GM23338 (cell line): ENCODE measurements around the gene DST. TPM values are rescaled to one million over a fixed set of nuclear protein-coding genes. Genes with fewer than 3 reads are reported as not detected.

Experiments used
- ATAC-seq: fragments of 200-7000 bp; cut with Tn5 transposase; 3 replicates; pipeline ENCODE4 v1.9.1; 2020
- DNase-seq: peaks from one replicate; pipeline ENCODE4 v3.0.0-alpha.2; 2015; ENCODE audit warnings: low spot score
- H2AFZ ChIP-seq: fragments of 200-600 bp; sonication (generic); 2 replicates; pipeline ENCODE4 v1.8.0; 2016; ENCODE audit warnings: antibody characterized with exemption, mild to moderate bottlenecking, moderate library complexity
- H3F3A ChIP-seq: fragments of 200-600 bp; sonication (generic); replicated peaks from 2 replicates; pipeline ENCODE4 v1.8.0; 2017; ENCODE audit warnings: antibody characterized with exemption, mixed run types, low read depth
- H3K27ac ChIP-seq: fragments of 200-600 bp; sonication (generic); 2 replicates; pipeline ENCODE4 v1.6.1; 2016; ENCODE audit warnings: low read depth
- H3K27me3 ChIP-seq: fragments of 200-600 bp; sonication (generic); 2 replicates; pipeline ENCODE4 v1.8.0; 2016; ENCODE audit warnings: mild to moderate bottlenecking, mixed run types, moderate library complexity; ENCODE audit not compliant: insufficient read depth
- H3K36me3 ChIP-seq: fragments of 200-600 bp; sonication (generic); 2 replicates; pipeline ENCODE4 v1.8.0; 2016; ENCODE audit warnings: mild to moderate bottlenecking; ENCODE audit not compliant: insufficient read depth
- H3K4me1 ChIP-seq: fragments of 200-600 bp; sonication (generic); 2 replicates; pipeline ENCODE4 v1.8.0; 2016; ENCODE audit warnings: mild to moderate bottlenecking, moderate library complexity; ENCODE audit not compliant: insufficient read depth
- H3K4me2 ChIP-seq: fragments of 200-600 bp; sonication (generic); 2 replicates; pipeline ENCODE4 v1.7.1; 2017; ENCODE audit warnings: mixed run types
- H3K4me3 ChIP-seq: fragments of 200-600 bp; sonication (generic); 2 replicates; pipeline ENCODE4 v1.6.1; 2016; ENCODE audit warnings: mixed run types
- H3K79me2 ChIP-seq: fragments of 200-600 bp; sonication (generic); replicated peaks from 2 replicates; pipeline ENCODE4 v1.8.0; 2017; ENCODE audit warnings: mild to moderate bottlenecking; ENCODE audit not compliant: insufficient read depth
- H3K9me2 ChIP-seq: fragments of 200-600 bp; sonication (generic); 2 replicates; pipeline ENCODE4 v1.8.0; 2017; ENCODE audit not compliant: insufficient read depth
- H4K20me1 ChIP-seq: fragments of 200-600 bp; sonication (generic); replicated peaks from 2 replicates; pipeline ENCODE4 v1.8.0; 2017; ENCODE audit warnings: mild to moderate bottlenecking; ENCODE audit not compliant: insufficient read depth
- H3K27ac Mint-ChIP-seq: 2 replicates; pipeline ENCODE4 v1.8.0; 2020; ENCODE audit warnings: inconsistent platforms, mild to moderate bottlenecking, moderate library complexity, mixed read lengths
- H3K27me3 Mint-ChIP-seq: 3 replicates; pipeline ENCODE4 v1.8.0; 2022; ENCODE audit warnings: low read depth, mild to moderate bottlenecking, moderate library complexity, mixed read lengths, inconsistent platforms; ENCODE audit not compliant: insufficient read depth, poor library complexity
- H3K36me3 Mint-ChIP-seq: 3 replicates; pipeline ENCODE4 v1.8.0; 2021; ENCODE audit warnings: low read depth, mild to moderate bottlenecking, inconsistent platforms, moderate library complexity, mixed read lengths
- H3K4me1 Mint-ChIP-seq: 3 replicates; pipeline ENCODE4 v1.8.0; 2020; ENCODE audit warnings: mild to moderate bottlenecking, inconsistent platforms, mixed read lengths
- H3K4me3 Mint-ChIP-seq: 3 replicates; pipeline ENCODE4 v1.8.0; 2021; ENCODE audit warnings: moderate library complexity, mild to moderate bottlenecking, inconsistent platforms, mixed read lengths
- H3K9me3 Mint-ChIP-seq: 3 replicates; pipeline ENCODE4 v1.8.0; 2020; ENCODE audit warnings: moderate library complexity, mild to moderate bottlenecking, inconsistent platforms, mixed read lengths
- CREB1 ChIP-seq: fragments of 250-450 bp; sonication (Bioruptor Pico); IDR thresholded peaks from 2 replicates; pipeline ENCODE4 v1.5.0; 2020; ENCODE audit warnings: low read depth, mild to moderate bottlenecking, moderate library complexity
- EZH2 ChIP-seq: fragments of 200-600 bp; sonication (generic); IDR thresholded peaks from one replicate; pipeline ENCODE4 v1.8.0; 2017; ENCODE audit warnings: antibody characterized with exemption, mild to moderate bottlenecking, low read depth; ENCODE audit not compliant: unreplicated experiment
- EZH2phosphoT487 ChIP-seq: fragments of 200-600 bp; sonication (generic); IDR thresholded peaks from one replicate; pipeline ENCODE4 v1.8.1; 2018; ENCODE audit warnings: antibody characterized with exemption; ENCODE audit not compliant: unreplicated experiment
- JUNB ChIP-seq: IDR thresholded peaks from one replicate; pipeline ENCODE4 v1.6.1; 2016; ENCODE audit warnings: antibody characterized with exemption; ENCODE audit not compliant: unreplicated experiment
- STAT1 ChIP-seq: IDR thresholded peaks from one replicate; pipeline ENCODE4 v1.6.1; 2016; ENCODE audit warnings: antibody characterized with exemption; ENCODE audit not compliant: unreplicated experiment
- ZNF114 ChIP-seq: fragments of 250-450 bp; sonication (Bioruptor Pico); IDR thresholded peaks from 2 replicates; pipeline ENCODE4 v1.5.0; 2020; ENCODE audit warnings: mild to moderate bottlenecking, moderate library complexity
- ZNF331 ChIP-seq: fragments of 250-450 bp; sonication (Bioruptor Pico); IDR thresholded peaks from 2 replicates; pipeline ENCODE4 v1.5.0; 2020; ENCODE audit warnings: low read depth, mild to moderate bottlenecking, moderate library complexity
- polyA plus RNA-seq: library from polyadenylated mRNA; unstranded; fragments of >200 nt; fragmentation: Nextera tagmentation; extraction: Ambion mirVana; gene quantifications from 2 replicates; pipeline ENCODE4 v1.2.1, GENCODE V29; 2016
- total RNA-seq: library from RNA; depleted of rRNA; stranded (reverse); fragments of >200 nt; shearing (Covaris generic); gene quantifications from 2 replicates; pipeline ENCODE4 v1.2.3, GENCODE V29; 2014
- TF ChIP-seq, protein P1 (sequence below): fragments of 250-450 bp; sonication (Bioruptor Pico); IDR thresholded peaks from 2 replicates; pipeline ENCODE4 v1.5.0; 2020; ENCODE audit warnings: mild to moderate bottlenecking, moderate library complexity
- TF ChIP-seq, protein P2 (sequence below): IDR thresholded peaks from one replicate; pipeline ENCODE4 v1.6.1; 2018; ENCODE audit warnings: antibody characterized with exemption; ENCODE audit not compliant: unreplicated experiment
- TF ChIP-seq, protein P3 (sequence below): IDR thresholded peaks from 2 replicates; pipeline ENCODE4 v1.6.1; 2016; ENCODE audit warnings: antibody characterized with exemption
- TF ChIP-seq, protein P4 (sequence below), 2 experiments: fragments of 200-600 bp in 1 of 2; sonication (generic) in 1 of 2; conservative IDR thresholded peaks; 2 replicates each; pipeline versions ENCODE4 v1.5.1 to v1.6.1; 2016 to 2017; ENCODE audit warnings: antibody characterized with exemption in 2 of 2, low read depth in 2 of 2, mild to moderate bottlenecking in 2 of 2, moderate library complexity in 1 of 2

DST gene
- total and polyA plus RNA-seq, 2 experiments from 2014 or later = 88.7 to 188 TPM

DNA sequence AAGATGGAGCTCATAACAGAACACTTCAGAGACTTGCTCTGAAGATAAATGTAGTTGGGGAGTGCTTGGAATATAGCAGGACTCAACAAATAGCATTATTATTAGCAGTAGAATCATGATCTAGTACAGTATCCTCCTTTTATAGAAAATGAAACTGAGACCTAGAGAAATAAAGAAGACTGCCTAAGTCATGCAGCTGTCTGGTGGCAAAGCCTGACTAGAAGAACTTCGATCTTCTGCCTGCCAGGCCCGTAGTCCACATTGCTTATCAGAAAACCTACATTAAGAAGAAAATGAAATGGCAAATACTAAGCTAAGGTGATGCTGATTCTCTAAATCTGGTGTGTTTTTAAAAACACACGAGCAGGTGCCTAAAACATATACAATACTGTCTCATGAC, 46.4 kb upstream of the DST start (continued):
- TF ChIP-seq, protein P1, sequence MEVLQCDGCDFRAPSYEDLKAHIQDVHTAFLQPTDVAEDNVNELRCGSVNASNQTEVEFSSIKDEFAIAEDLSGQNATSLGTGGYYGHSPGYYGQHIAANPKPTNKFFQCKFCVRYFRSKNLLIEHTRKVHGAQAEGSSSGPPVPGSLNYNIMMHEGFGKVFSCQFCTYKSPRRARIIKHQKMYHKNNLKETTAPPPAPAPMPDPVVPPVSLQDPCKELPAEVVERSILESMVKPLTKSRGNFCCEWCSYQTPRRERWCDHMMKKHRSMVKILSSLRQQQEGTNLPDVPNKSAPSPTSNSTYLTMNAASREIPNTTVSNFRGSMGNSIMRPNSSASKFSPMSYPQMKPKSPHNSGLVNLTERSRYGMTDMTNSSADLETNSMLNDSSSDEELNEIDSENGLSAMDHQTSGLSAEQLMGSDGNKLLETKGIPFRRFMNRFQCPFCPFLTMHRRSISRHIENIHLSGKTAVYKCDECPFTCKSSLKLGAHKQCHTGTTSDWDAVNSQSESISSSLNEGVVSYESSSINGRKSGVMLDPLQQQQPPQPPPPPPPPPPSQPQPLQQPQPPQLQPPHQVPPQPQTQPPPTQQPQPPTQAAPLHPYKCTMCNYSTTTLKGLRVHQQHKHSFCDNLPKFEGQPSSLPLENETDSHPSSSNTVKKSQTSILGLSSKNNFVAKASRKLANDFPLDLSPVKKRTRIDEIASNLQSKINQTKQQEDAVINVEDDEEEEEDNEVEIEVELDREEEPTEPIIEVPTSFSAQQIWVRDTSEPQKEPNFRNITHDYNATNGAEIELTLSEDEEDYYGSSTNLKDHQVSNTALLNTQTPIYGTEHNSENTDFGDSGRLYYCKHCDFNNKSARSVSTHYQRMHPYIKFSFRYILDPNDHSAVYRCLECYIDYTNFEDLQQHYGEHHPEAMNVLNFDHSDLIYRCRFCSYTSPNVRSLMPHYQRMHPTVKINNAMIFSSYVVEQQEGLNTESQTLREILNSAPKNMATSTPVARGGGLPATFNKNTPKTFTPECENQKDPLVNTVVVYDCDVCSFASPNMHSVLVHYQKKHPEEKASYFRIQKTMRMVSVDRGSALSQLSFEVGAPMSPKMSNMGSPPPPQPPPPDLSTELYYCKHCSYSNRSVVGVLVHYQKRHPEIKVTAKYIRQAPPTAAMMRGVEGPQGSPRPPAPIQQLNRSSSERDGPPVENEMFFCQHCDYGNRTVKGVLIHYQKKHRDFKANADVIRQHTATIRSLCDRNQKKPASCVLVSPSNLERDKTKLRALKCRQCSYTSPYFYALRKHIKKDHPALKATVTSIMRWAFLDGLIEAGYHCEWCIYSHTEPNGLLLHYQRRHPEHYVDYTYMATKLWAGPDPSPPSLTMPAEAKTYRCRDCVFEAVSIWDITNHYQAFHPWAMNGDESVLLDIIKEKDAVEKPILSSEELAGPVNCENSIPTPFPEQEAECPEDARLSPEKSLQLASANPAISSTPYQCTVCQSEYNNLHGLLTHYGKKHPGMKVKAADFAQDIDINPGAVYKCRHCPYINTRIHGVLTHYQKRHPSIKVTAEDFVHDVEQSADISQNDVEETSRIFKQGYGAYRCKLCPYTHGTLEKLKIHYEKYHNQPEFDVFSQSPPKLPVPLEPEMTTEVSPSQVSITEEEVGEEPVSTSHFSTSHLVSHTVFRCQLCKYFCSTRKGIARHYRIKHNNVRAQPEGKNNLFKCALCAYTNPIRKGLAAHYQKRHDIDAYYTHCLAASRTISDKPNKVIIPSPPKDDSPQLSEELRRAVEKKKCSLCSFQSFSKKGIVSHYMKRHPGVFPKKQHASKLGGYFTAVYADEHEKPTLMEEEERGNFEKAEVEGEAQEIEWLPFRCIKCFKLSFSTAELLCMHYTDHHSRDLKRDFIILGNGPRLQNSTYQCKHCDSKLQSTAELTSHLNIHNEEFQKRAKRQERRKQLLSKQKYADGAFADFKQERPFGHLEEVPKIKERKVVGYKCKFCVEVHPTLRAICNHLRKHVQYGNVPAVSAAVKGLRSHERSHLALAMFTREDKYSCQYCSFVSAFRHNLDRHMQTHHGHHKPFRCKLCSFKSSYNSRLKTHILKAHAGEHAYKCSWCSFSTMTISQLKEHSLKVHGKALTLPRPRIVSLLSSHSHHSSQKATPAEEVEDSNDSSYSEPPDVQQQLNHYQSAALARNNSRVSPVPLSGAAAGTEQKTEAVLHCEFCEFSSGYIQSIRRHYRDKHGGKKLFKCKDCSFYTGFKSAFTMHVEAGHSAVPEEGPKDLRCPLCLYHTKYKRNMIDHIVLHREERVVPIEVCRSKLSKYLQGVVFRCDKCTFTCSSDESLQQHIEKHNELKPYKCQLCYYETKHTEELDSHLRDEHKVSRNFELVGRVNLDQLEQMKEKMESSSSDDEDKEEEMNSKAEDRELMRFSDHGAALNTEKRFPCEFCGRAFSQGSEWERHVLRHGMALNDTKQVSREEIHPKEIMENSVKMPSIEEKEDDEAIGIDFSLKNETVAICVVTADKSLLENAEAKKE = no peak
- no peak for TF ChIP-seq JUNB

DNA sequence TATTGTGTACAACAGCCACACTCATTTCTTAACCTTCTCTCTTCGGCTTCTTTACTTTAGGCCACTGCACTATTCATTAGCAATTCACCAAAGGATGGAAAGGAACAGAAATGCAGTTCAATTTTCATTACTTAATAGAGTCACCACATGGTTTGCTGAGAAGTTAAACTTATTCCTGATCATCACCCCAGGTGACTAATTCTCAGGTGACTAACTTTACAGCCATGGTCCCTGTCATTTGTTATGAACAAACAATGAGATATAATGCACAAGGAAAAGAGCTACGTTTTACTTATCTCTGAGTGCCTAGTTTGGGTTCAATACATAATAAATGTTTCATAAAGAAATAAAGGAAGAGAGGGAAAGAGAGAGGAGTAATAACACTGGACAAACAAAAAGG, 45.8 kb upstream of the DST start:
- H3K4me2 ChIP-seq = no peak overlapping the region
- H3K27ac Mint-ChIP-seq = no peak overlapping the region
- no peaks in the 10 kb centered on the region for H3K36me3 Mint-ChIP-seq
- H3K4me1 ChIP-seq = peaks cover 24% of the 10 kb centered on the region; the same call in 1 of the 2 replicates
- ATAC-seq (no peak), DNase-seq (no peak)
- no peaks in the 10 kb centered on the region for H3K27me3 ChIP-seq
- H3K79me2 ChIP-seq = peaks cover 32% of the 10 kb centered on the region
- H3F3A ChIP-seq = no peaks in the 10 kb centered on the region
- H3K9me2 ChIP-seq = no peaks in the 10 kb centered on the region
- H4K20me1 ChIP-seq = 0 out of 2 replicates have a peak, but pooled peaks cover 3% of the 10 kb centered on the region
- no peak overlapping the region for H3K4me3 Mint-ChIP-seq
- H3K4me1 Mint-ChIP-seq = peaks cover 47% of the 10 kb centered on the region
- no peak overlapping the region for H2AFZ ChIP-seq
- no peaks in the 10 kb centered on the region for H3K27me3 Mint-ChIP-seq
- H3K9me3 Mint-ChIP-seq = no peaks in the 10 kb centered on the region
- H3K4me3 ChIP-seq = no peak overlapping the region
- no peak overlapping the region for H3K27ac ChIP-seq
- H3K36me3 ChIP-seq = no peaks in the 10 kb centered on the region; the same call in 1 of the 2 replicates
- TF ChIP-seq EZH2 = no peak
- TF ChIP-seq ZNF114 (CRISPR knock-in tag) = no peak
- TF ChIP-seq, protein P2, sequence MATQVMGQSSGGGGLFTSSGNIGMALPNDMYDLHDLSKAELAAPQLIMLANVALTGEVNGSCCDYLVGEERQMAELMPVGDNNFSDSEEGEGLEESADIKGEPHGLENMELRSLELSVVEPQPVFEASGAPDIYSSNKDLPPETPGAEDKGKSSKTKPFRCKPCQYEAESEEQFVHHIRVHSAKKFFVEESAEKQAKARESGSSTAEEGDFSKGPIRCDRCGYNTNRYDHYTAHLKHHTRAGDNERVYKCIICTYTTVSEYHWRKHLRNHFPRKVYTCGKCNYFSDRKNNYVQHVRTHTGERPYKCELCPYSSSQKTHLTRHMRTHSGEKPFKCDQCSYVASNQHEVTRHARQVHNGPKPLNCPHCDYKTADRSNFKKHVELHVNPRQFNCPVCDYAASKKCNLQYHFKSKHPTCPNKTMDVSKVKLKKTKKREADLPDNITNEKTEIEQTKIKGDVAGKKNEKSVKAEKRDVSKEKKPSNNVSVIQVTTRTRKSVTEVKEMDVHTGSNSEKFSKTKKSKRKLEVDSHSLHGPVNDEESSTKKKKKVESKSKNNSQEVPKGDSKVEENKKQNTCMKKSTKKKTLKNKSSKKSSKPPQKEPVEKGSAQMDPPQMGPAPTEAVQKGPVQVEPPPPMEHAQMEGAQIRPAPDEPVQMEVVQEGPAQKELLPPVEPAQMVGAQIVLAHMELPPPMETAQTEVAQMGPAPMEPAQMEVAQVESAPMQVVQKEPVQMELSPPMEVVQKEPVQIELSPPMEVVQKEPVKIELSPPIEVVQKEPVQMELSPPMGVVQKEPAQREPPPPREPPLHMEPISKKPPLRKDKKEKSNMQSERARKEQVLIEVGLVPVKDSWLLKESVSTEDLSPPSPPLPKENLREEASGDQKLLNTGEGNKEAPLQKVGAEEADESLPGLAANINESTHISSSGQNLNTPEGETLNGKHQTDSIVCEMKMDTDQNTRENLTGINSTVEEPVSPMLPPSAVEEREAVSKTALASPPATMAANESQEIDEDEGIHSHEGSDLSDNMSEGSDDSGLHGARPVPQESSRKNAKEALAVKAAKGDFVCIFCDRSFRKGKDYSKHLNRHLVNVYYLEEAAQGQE = no peak
- TF ChIP-seq, protein P3, sequence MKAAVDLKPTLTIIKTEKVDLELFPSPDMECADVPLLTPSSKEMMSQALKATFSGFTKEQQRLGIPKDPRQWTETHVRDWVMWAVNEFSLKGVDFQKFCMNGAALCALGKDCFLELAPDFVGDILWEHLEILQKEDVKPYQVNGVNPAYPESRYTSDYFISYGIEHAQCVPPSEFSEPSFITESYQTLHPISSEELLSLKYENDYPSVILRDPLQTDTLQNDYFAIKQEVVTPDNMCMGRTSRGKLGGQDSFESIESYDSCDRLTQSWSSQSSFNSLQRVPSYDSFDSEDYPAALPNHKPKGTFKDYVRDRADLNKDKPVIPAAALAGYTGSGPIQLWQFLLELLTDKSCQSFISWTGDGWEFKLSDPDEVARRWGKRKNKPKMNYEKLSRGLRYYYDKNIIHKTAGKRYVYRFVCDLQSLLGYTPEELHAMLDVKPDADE = no peak
- no peak for TF ChIP-seq STAT1
- no peak for TF ChIP-seq EZH2phosphoT487
- no peak for TF ChIP-seq ZNF331 (CRISPR knock-in tag)
- no peak for TF ChIP-seq CREB1 (CRISPR knock-in tag)
- TF ChIP-seq JUNB = no peak
- TF ChIP-seq, protein P4, sequence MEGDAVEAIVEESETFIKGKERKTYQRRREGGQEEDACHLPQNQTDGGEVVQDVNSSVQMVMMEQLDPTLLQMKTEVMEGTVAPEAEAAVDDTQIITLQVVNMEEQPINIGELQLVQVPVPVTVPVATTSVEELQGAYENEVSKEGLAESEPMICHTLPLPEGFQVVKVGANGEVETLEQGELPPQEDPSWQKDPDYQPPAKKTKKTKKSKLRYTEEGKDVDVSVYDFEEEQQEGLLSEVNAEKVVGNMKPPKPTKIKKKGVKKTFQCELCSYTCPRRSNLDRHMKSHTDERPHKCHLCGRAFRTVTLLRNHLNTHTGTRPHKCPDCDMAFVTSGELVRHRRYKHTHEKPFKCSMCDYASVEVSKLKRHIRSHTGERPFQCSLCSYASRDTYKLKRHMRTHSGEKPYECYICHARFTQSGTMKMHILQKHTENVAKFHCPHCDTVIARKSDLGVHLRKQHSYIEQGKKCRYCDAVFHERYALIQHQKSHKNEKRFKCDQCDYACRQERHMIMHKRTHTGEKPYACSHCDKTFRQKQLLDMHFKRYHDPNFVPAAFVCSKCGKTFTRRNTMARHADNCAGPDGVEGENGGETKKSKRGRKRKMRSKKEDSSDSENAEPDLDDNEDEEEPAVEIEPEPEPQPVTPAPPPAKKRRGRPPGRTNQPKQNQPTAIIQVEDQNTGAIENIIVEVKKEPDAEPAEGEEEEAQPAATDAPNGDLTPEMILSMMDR (conservative IDR thresholded peaks at IDR 0.05; ENCODE audit: low read depth in 2 of 2) = no peak
